ACC112 (cell line): ENCODE measurements around the gene FOXD4L3.
"Not testable (repeated sequence)": the region's sequence is repeated elsewhere in the genome, so short reads cannot be mapped to it uniquely, and the experiment has no call there.

Experiments
- H2AFZ ChIP-seq: fragments of 200-600 bp; sonication (generic); one replicate; pipeline ENCODE4 v1.6.0; 2017; ENCODE audit warnings: antibody characterized with exemption, low read length; ENCODE audit not compliant: unreplicated experiment
- H3K27ac ChIP-seq: fragments of 200-600 bp; sonication (generic); 2 replicates; pipeline ENCODE4 v1.5.1; 2014; ENCODE audit warnings: low read depth, mild to moderate bottlenecking, antibody characterized with exemption, low read length, moderate library complexity
- H3K27me3 ChIP-seq: fragments of 200-600 bp; sonication (generic); 2 replicates; pipeline ENCODE4 v1.6.1; 2014; ENCODE audit warnings: mild to moderate bottlenecking, antibody characterized with exemption, low read length, moderate library complexity, mixed read lengths; ENCODE audit not compliant: insufficient read depth
- H3K36me3 ChIP-seq: fragments of 200-600 bp; sonication (generic); 2 replicates; pipeline ENCODE4 v1.6.1; 2016; ENCODE audit warnings: mild to moderate bottlenecking, antibody characterized with exemption, low read length, moderate library complexity, mixed read lengths; ENCODE audit not compliant: insufficient read depth
- H3K4me1 ChIP-seq: fragments of 200-600 bp; sonication (generic); one replicate; pipeline ENCODE4 v1.6.1; 2016; ENCODE audit warnings: low read length, mixed read lengths; ENCODE audit not compliant: insufficient read depth, unreplicated experiment, control insufficient read depth
- H3K4me3 ChIP-seq: fragments of 200-600 bp; sonication (generic); 2 replicates; pipeline ENCODE4 v1.5.1; 2014; ENCODE audit warnings: mild to moderate bottlenecking, low read depth, low read length
- H3K79me2 ChIP-seq: fragments of 200-600 bp; sonication (generic); one replicate; pipeline ENCODE4 v1.6.0; 2016; ENCODE audit warnings: low read length; ENCODE audit not compliant: control insufficient read depth, unreplicated experiment, insufficient read depth

The FOXD4L3 gene

DNA sequence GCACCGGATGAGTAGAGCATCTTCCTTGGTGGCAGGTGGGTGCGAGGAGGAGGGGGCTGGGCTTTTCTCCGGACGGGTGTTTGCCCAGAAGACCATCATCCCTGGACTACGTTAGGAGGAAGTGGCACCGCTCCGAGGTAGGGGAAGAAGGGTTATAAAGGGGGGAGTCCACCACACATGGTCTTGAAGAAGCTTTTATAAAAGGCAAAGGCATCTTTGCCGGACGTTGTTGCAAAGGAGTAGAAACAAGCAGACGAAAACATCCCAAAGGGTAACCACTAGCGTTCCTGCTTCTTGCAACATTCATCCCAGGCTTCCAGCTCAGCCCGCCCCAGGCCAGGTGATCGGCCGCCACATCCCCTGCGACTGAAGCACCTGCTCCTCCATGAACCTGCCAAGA, at the start of gene FOXD4L3:
Gene FOXD4L3 (plus strand): TSS at position 301 of the 400 bp plus-strand sequence. CDS start 85 bp downstream, at position 386.
- not testable (repeated sequence) for H3K4me3 ChIP-seq, H3K27me3 ChIP-seq, H3K27ac ChIP-seq, H3K4me1 ChIP-seq, H3K36me3 ChIP-seq, H3K79me2 ChIP-seq, H2AFZ ChIP-seq

DNA sequence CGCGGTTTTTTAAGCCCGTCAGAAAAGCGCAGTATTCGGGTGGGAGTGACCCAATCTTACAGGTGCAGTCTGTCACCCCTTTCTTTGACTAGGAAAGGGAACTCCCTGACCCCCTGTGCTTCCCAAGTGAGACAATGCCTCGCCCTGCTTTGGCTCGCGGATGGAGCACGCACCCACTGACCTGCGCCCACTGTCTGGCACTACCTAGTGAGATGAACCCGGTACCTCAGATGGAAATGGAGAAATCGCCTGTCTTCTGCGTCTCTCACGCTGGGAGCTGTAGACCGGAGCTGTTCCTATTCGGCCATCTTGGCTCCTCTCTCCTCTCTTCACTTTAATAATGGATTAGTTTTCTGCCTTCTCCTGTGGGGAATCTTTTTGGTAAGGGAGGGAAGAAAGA, 21.6 kb upstream of the FOXD4L3 start:
- not testable (repeated sequence) for H3K36me3 ChIP-seq, H3K4me3 ChIP-seq, H3K4me1 ChIP-seq, H3K27me3 ChIP-seq, H3K27ac ChIP-seq, H3K79me2 ChIP-seq, H2AFZ ChIP-seq

DNA sequence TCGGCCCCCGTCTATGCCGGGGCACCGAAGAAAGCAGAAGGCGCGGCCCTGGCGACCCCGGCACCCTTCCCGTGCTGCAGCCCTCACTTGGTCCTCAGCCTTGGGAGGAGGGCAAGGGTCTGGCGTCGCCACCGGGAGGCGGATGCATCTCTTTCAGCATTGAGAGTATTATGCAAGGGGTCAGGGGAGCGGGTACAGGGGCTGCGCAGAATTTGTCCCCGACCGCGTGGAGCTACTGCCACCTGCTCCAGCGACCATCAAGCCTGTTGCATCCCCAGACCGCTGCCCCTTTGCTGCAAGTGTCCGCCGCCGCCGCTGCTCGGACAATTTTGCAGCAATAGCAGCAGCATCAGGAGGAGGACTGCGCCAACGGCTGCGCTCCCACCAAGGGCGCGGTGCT, 1.1 kb downstream of the FOXD4L3 start:
- H3K4me3 ChIP-seq, H3K36me3 ChIP-seq, H3K4me1 ChIP-seq, H3K79me2 ChIP-seq, H3K27ac ChIP-seq, H3K27me3 ChIP-seq, H2AFZ ChIP-seq: not testable (repeated sequence)

DNA sequence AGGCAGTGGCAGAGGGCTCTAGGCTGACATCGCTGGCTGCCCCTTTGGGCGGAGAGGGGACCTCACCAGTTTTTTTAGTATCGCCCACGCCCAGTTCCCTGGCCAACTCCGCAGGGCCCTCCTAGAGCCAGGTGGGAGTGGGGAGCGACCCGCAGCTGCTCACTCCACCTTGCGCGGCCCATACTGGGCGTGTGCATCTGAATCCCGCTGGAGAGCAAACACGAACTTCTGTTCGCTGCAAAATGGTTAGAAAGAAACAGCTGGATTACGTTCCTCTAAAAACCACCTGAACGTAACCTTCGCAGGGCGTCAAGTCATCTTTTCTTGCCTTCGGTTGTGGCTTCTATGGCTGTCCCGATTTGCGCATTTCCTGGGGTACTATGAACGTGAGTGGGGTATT, 1.5 kb downstream of the FOXD4L3 start:
- not testable (repeated sequence) for H3K4me1 ChIP-seq, H3K79me2 ChIP-seq, H3K27ac ChIP-seq, H3K36me3 ChIP-seq, H3K27me3 ChIP-seq, H3K4me3 ChIP-seq, H2AFZ ChIP-seq

DNA sequence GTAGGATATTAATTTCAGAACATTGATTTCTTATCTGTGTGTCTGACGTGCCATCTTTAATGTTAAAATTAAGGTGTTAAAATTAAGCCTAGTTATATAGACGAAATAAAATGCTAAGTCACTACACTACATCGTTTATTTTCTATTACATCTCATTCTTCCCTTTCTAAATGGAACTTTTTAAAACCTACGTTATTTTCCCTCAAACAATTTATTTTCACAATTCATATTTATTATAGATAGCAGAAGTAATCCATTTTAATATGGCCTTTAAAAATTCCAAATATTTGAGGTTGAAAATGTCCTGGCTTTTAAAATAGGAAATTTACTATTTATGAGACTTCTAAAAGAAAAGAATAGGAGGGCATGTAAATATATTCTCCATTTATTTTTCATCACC, 2.1 kb downstream of the FOXD4L3 start:
- H3K36me3 ChIP-seq, H2AFZ ChIP-seq, H3K4me3 ChIP-seq, H3K79me2 ChIP-seq, H3K4me1 ChIP-seq, H3K27me3 ChIP-seq, H3K27ac ChIP-seq: not testable (repeated sequence)

DNA sequence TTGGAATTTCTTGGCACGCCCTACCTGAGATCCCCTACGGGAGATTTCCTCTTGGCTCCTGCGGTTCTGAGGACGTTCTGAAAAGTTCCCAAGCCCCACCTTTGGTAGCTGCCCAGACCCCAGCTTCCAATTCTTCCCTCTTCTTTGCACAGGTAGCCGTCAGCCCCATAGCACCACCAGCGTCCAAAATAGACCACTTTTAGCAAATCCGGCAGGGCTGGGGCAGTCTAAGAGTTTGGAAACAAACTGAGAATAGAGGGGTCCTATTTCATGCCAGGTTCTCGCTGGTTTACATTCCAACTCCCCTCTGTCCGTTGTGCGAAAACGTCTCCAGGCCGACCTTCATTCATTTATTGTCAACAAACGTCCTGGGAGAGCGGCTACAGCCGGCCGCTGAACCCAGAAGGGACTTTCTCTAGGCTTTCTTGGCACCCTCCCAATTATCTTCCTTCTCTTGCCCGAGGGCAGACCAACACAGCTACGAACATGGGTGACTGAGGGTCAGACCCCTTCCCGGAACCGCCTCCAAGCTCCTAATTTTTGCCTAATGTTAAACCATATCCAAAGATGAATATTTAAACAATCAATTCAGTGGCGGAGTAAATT, 3.1 kb downstream of the FOXD4L3 start:
- H3K4me1 ChIP-seq, H3K4me3 ChIP-seq, H3K36me3 ChIP-seq, H3K27me3 ChIP-seq, H3K79me2 ChIP-seq, H3K27ac ChIP-seq, H2AFZ ChIP-seq: not testable (repeated sequence)

DNA sequence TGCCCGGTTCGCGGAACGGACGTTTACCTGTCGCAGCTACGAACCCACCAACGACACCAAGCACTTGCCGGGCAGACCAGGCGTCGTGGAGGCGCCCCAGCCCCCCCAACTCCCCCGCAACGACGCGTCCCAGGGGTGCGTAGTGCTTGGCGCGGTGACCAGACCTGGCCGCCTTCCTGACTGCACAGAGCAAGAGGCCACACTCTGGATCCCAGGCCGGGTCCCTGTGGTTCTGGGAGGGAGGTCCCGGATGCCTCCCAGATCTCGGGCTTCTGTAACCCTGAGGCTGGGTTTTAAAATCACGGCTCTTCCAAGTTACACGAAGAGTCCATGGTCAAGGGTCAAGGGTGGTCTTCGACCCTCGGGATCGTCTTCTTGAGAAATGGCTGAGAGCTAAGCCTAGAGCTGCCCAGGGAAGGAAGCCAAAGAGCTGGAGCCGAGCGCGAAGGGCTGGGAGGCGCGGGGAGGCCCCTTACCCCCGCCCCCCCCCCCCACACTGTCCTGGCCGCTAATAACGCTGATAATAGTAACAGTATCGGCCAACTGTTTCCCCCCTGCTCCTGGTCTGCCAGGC, 3.8 kb downstream of the FOXD4L3 start:
- H3K36me3 ChIP-seq, H3K27me3 ChIP-seq, H2AFZ ChIP-seq, H3K4me1 ChIP-seq, H3K27ac ChIP-seq, H3K4me3 ChIP-seq, H3K79me2 ChIP-seq: not testable (repeated sequence)

DNA sequence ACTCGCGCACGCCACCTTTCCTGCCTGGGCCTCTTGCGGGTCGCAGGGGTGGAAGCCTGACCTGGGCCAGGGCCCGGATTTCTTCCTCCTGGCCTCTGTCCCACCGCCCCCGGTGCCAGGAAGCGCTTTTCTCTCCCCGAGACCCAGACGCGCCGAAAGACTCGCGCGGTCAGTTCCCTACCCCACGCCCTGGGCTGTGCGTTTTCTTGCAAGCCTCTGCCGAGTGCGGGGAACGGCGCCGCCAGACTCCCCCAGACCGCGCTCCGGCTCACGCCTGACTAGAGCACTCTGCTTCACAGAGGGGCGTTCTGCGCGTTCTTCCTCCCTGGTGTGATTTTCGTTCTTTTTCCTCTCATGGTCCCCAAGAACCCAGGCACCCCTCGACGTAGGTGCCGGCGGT, 4.5 kb downstream of the FOXD4L3 start:
- H3K4me1 ChIP-seq, H2AFZ ChIP-seq, H3K27me3 ChIP-seq, H3K36me3 ChIP-seq, H3K27ac ChIP-seq, H3K4me3 ChIP-seq, H3K79me2 ChIP-seq: not testable (repeated sequence)

DNA sequence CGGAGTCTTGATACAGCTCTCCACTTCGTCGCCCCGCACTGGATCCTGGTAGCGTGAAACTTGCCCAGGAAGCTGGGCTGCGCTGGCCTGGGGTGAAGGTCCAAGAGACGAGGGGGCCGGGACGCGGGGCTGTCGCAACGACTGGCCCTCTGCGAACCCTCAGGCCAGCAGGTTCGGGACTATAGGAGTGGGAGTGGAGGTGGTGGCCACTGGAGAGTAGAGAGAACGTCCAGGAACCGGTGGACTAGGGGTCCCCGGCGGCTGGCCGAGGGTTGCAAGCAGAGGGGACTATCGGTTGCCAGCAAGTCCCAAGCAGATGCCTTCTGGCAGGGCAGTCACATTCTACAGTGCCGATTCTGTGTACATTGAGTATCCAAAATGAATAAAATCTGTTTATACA, 5.0 kb downstream of the FOXD4L3 start:
- H3K4me3 ChIP-seq, H3K36me3 ChIP-seq, H3K4me1 ChIP-seq, H2AFZ ChIP-seq, H3K27me3 ChIP-seq, H3K27ac ChIP-seq, H3K79me2 ChIP-seq: not testable (repeated sequence)

DNA sequence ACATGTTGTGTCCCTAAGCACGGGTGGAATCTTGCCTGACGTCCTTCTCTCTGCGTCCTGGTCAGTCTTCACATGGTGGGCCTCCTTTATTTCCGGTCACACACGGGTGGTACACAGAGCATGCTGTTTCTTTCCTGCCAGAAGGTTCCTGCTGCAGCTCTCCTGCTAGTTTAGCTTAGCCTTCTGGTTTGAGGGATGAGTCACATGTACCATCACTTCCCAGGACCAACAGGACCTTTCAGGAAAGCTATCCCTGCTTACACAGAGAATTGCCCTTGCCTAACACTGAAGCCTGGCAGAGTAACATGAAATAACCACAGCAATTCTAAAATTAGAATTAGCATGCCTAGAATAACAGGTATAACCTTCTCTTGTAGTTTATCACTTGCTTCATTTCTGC, 8.5 kb downstream of the FOXD4L3 start:
- H3K4me3 ChIP-seq, H3K36me3 ChIP-seq, H3K4me1 ChIP-seq, H3K27ac ChIP-seq, H2AFZ ChIP-seq, H3K79me2 ChIP-seq, H3K27me3 ChIP-seq: not testable (repeated sequence)

DNA sequence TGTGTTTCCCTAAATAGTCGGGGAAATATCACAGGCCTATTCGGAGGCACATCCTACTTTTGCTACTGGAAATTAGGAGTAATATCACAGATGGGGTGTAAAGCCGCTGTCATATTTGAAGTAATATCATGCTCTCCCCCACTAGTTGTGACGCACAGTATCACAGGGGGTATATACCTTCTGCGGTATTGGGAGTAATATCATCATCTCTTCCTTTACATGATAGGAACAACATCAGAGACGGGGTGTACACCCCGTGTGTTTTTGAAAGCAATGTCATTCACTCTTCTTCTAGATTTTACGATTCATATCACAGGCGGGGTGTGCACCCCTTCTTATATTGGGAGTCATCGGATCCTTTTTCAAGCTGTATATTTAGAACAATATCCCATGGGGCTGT, 15.5 kb downstream of the FOXD4L3 start:
- not testable (repeated sequence) for H3K4me3 ChIP-seq, H3K27me3 ChIP-seq, H3K27ac ChIP-seq, H2AFZ ChIP-seq, H3K36me3 ChIP-seq, H3K4me1 ChIP-seq, H3K79me2 ChIP-seq
